Fibroblast of the aortic adventitia (primary cell): ENCODE data around the gene COX5B. TPM values are rescaled to one million over a fixed set of nuclear protein-coding genes. Genes with fewer than 3 reads are reported as not detected.

Source experiments
- DNase-seq: peaks from one replicate; pipeline ENCODE4 v3.0.0-alpha.2; 2010; ENCODE audit warnings: low read depth
- H3K4me3 ChIP-seq: 2 replicates; pipeline ENCODE4 v1.5.1; 2011; ENCODE audit warnings: low read depth, mild to moderate bottlenecking, control low read depth, low read length, moderate library complexity
- CTCF ChIP-seq: IDR thresholded peaks from 2 replicates; pipeline ENCODE4 v1.5.1; 2011; ENCODE audit warnings: mild to moderate bottlenecking, low read length, control low read depth, inconsistent platforms; ENCODE audit not compliant: insufficient read depth
- small RNA-seq: library from RNA; depleted of rRNA; stranded (forward); fragments of <200 nt; gene quantifications from one replicate; pipeline ENCODE3, GENCODE V24; 2012
- total RNA-seq: library from RNA; depleted of rRNA; stranded (reverse); fragments of >200 nt; gene quantifications from 2 replicates; pipeline ENCODE4 v1.2.3, GENCODE V29; 2012; ENCODE audit warnings: low replicate concordance

COX5B gene
- total RNA-seq, 1 donor: 198 TPM

- TF ChIP-seq CTCF: no peak
- no peak for DNase-seq
These were observed 42.4 kb downstream of the COX5B start for GRCh38 chr2:97688062-97688827.

GRCh38 chr2:97691166-97691565, 45.3 kb downstream of the COX5B start:
- DNase-seq: no peak
- no peak overlapping the region for H3K4me3 ChIP-seq
- no peak for TF ChIP-seq CTCF

More at GRCh38 chr2:97688062-97688827, 42.4 kb downstream of the COX5B start:
- no peak overlapping the region for H3K4me3 ChIP-seq

GRCh38 chr2:97693476-97693875, 47.6 kb downstream of the COX5B start:
- no peak for TF ChIP-seq CTCF
- no peak overlapping the region for H3K4me3 ChIP-seq
- peak; percentile 7 for DNase-seq

- DNase-seq: no peak
- TF ChIP-seq CTCF: no peak
- no peak overlapping the region for H3K4me3 ChIP-seq
These were observed 49.9 kb downstream of the COX5B start for GRCh38 chr2:97695744-97696143.

GRCh38 chr2:97697252-97698235, 51.7 kb downstream of the COX5B start:
- no peak overlapping the region for H3K4me3 ChIP-seq
- peak; percentile 92 for TF ChIP-seq CTCF
- peak; percentile 84 for DNase-seq

Small RNA genes within 50 kb of the gene (small RNA-seq; reads per million reads assigned to genes)
- not detected for gene RNU4-8P

Other genes starting within 250 kb of the COX5B start
- 49.8 and 72.4 TPM in 2 replicates for gene ANKRD36B, start 56.2 kb upstream of the COX5B start, total RNA-seq
- 24.3 and 44.6 TPM in 2 replicates for gene ACTR1B, start 18.0 kb downstream of the COX5B start, total RNA-seq
- 1.9 and 2.0 TPM in 2 replicates for gene C2orf92, start 23.7 kb downstream of the COX5B start, total RNA-seq
- 0.25 TPM in 1 of 2 replicates, not detected in the other for gene ZAP70, start 67.5 kb downstream of the COX5B start, total RNA-seq